H1 (cell line): ENCODE data around the gene NDUFB8. TPM values are rescaled to one million over a fixed set of nuclear protein-coding genes. Genes with fewer than 3 reads are reported as not detected.

Source experiments
- CTCF ChIA-PET: fragments of 300-600 bp; sonication (Branson Sonifier 250); formaldehyde crosslinking; loops from one replicate; lab custom pipeline; 2021; ENCODE audit not compliant: partially characterized antibody; lab: Charles Lee
- POLR2A ChIA-PET: fragments of 300-600 bp; sonication (Branson Sonifier 250); formaldehyde crosslinking; loops from one replicate; lab custom pipeline; 2021; ENCODE audit warnings: inconsistent platforms; ENCODE audit not compliant: partially characterized antibody; lab: Charles Lee
- DNase-seq, 2 experiments: peaks; one replicate each; pipeline versions ENCODE4 v3.0.0 to v3.0.0-alpha.2; 2010 to 2022; ENCODE audit warnings: low spot score in 2 of 2, low read depth in 1 of 2, mixed read lengths in 1 of 2
- FAIRE-seq: peaks from 2 replicates; lab custom pipeline; 2011; peaks lifted over from hg19 to GRCh38; lab: Jason Lieb, UNC
- H2AFZ ChIP-seq: 2 replicates; pipeline ENCODE4 v1.8.1; 2012; ENCODE audit warnings: low read length, inconsistent platforms
- H2AK5ac ChIP-seq: 2 replicates; pipeline ENCODE4 v1.6.1; 2013; ENCODE audit warnings: low read depth, low read length
- H2BK120ac ChIP-seq: replicated peaks from 2 replicates; pipeline ENCODE3; 2013; ENCODE audit warnings: low read depth, low read length, inconsistent platforms
- H2BK12ac ChIP-seq: 2 replicates; pipeline ENCODE4 v1.6.1; 2013; ENCODE audit warnings: low read depth, low read length
- H2BK15ac ChIP-seq: 2 replicates; pipeline ENCODE4 v1.6.1; 2013; ENCODE audit warnings: low read length
- H2BK20ac ChIP-seq: 2 replicates; pipeline ENCODE4 v1.6.1; 2013; ENCODE audit warnings: low read length
- H2BK5ac ChIP-seq: 2 replicates; pipeline ENCODE4 v1.6.1; 2013; ENCODE audit warnings: low read depth, low read length
- H3K14ac ChIP-seq: 2 replicates; pipeline ENCODE4 v1.6.1; 2013; ENCODE audit warnings: inconsistent platforms; ENCODE audit not compliant: insufficient read length
- H3K18ac ChIP-seq: 2 replicates; pipeline ENCODE4 v1.6.1; 2013; ENCODE audit warnings: low read length; ENCODE audit errors: extremely low read depth
- H3K23ac ChIP-seq: 2 replicates; pipeline ENCODE4 v1.6.1; 2013; ENCODE audit warnings: inconsistent platforms; ENCODE audit not compliant: insufficient read length
- H3K23me2 ChIP-seq: 2 replicates; pipeline ENCODE4 v1.6.1; 2013; ENCODE audit warnings: low read depth, low read length
- H3K27ac ChIP-seq: 2 replicates; pipeline ENCODE4 v1.6.1; 2011; ENCODE audit warnings: low read depth, low read length, inconsistent platforms
- H3K27me3 ChIP-seq, 4 experiments: replicated peaks in 1 of 4; 1 replicate in 1 of 4; 2 replicates in 3 of 4; pipeline versions ENCODE4 v1.6.1 to v1.8.1; 2011 to 2013; ENCODE audit warnings: low read length in 3 of 4, mild to moderate bottlenecking in 3 of 4, inconsistent platforms in 2 of 4, mixed read lengths in 2 of 4, moderate library complexity in 1 of 4; ENCODE audit not compliant: control insufficient read depth in 3 of 4, insufficient read depth in 3 of 4; ENCODE audit errors: extremely low read depth in 1 of 4
- H3K36me3 ChIP-seq, 4 experiments: 2 replicates each; pipeline versions ENCODE4 v1.6.1 to v1.8.1; 2011 to 2013; ENCODE audit warnings: mild to moderate bottlenecking in 4 of 4, low read length in 3 of 4, moderate library complexity in 2 of 4, control low read depth in 1 of 4, inconsistent platforms in 1 of 4; ENCODE audit not compliant: insufficient read depth in 4 of 4, control insufficient read depth in 2 of 4
- H3K4ac ChIP-seq: replicated peaks from 2 replicates; pipeline ENCODE3; 2013; ENCODE audit warnings: low read length, low read depth, mixed read lengths, inconsistent platforms; ENCODE audit not compliant: insufficient read length
- H3K4me1 ChIP-seq, 4 experiments: replicated peaks in 1 of 4; 1 replicate in 1 of 4; 2 replicates in 3 of 4; pipeline versions ENCODE4 v1.6.1 to v1.8.1; 2011 to 2013; ENCODE audit warnings: low read length in 3 of 4, inconsistent platforms in 2 of 4, mixed read lengths in 1 of 4; ENCODE audit not compliant: insufficient read depth in 4 of 4, control insufficient read depth in 3 of 4
- H3K4me2 ChIP-seq, 2 experiments: 2 replicates each; pipeline versions ENCODE4 v1.6.1 to v1.8.1; 2011 to 2013; ENCODE audit warnings: low read depth in 2 of 2, low read length in 2 of 2, control low read depth in 1 of 2, inconsistent platforms in 1 of 2, mild to moderate bottlenecking in 1 of 2; ENCODE audit not compliant: insufficient read depth in 1 of 2
- H3K4me3 ChIP-seq, 4 experiments: fragments of 200-600, 300-600 bp in 1 of 4; sonication (generic), shearing (Covaris generic), sonication (Bioruptor Twin) in 1 of 4; 2 replicates each; pipeline versions ENCODE4 v1.5.1 to v1.8.1; 2011 to 2016; ENCODE audit warnings: low read length in 4 of 4, low read depth in 3 of 4, control low read depth in 2 of 4, inconsistent platforms in 2 of 4, mild to moderate bottlenecking in 2 of 4, mixed read lengths in 1 of 4, moderate library complexity in 1 of 4; ENCODE audit not compliant: insufficient read depth in 2 of 4; ENCODE audit errors: extremely low read depth in 1 of 4
- H3K56ac ChIP-seq: replicated peaks from 2 replicates; pipeline ENCODE3; 2013; ENCODE audit warnings: low read depth, mild to moderate bottlenecking, mixed read lengths, low read length, inconsistent platforms; ENCODE audit not compliant: insufficient read length
- H3K79me1 ChIP-seq: 2 replicates; pipeline ENCODE4 v1.6.1; 2013; ENCODE audit warnings: low read depth, low read length, control low read depth
- H3K79me2 ChIP-seq, 2 experiments: 2 replicates each; pipeline versions ENCODE4 v1.6.1 to v1.8.1; 2012 to 2013; ENCODE audit warnings: low read length in 2 of 2, mild to moderate bottlenecking in 2 of 2, inconsistent platforms in 1 of 2; ENCODE audit not compliant: insufficient read depth in 2 of 2, control insufficient read depth in 1 of 2
- H3K9ac ChIP-seq, 4 experiments: replicated peaks in 1 of 4; 1 replicate in 1 of 4; 2 replicates in 3 of 4; pipeline versions ENCODE4 v1.6.1 to v1.8.1; 2011 to 2013; ENCODE audit warnings: low read depth in 3 of 4, low read length in 3 of 4, control low read depth in 2 of 4, mild to moderate bottlenecking in 2 of 4, moderate library complexity in 2 of 4, inconsistent platforms in 1 of 4; ENCODE audit errors: extremely low read depth in 1 of 4
- H3K9me3 ChIP-seq, 2 experiments: 2 replicates each; pipeline versions ENCODE4 v1.6.1 to v1.8.1; 2012 to 2013; ENCODE audit warnings: mild to moderate bottlenecking in 2 of 2, moderate library complexity in 2 of 2, control low read depth in 1 of 2, inconsistent platforms in 1 of 2, low read depth in 1 of 2, low read length in 1 of 2, mixed read lengths in 1 of 2; ENCODE audit not compliant: insufficient read depth in 2 of 2
- H4K20me1 ChIP-seq, 2 experiments: replicated peaks in 1 of 2; 2 replicates each; pipeline versions ENCODE3 to v1.8.1; 2011 to 2013; ENCODE audit warnings: inconsistent platforms in 2 of 2, low read length in 2 of 2, mild to moderate bottlenecking in 1 of 2; ENCODE audit not compliant: insufficient read depth in 2 of 2, control insufficient read depth in 1 of 2
- H4K5ac ChIP-seq: 2 replicates; pipeline ENCODE4 v1.6.1; 2013; ENCODE audit warnings: low read length, low read depth, mixed read lengths, inconsistent platforms; ENCODE audit not compliant: insufficient read length
- H4K8ac ChIP-seq: 2 replicates; pipeline ENCODE4 v1.8.0; 2013; ENCODE audit warnings: mild to moderate bottlenecking, moderate library complexity, low read length, inconsistent platforms; ENCODE audit not compliant: insufficient read depth; ENCODE audit errors: extremely low read depth
- H4K91ac ChIP-seq: replicated peaks from 2 replicates; pipeline ENCODE3; 2013; ENCODE audit warnings: low read length, mixed read lengths, inconsistent platforms; ENCODE audit not compliant: insufficient read length
- CHD2 ChIP-seq: IDR thresholded peaks from 2 replicates; pipeline ENCODE4 v1.6.1; 2012; ENCODE audit warnings: low read length, improper control_type of control experiment
- CTBP2 ChIP-seq: IDR thresholded peaks from 2 replicates; pipeline ENCODE4 v1.7.0; 2011; ENCODE audit warnings: borderline replicate concordance, mild to moderate bottlenecking, moderate library complexity, mixed read lengths, low read length; ENCODE audit not compliant: insufficient read depth, insufficient read length
- EGR1 ChIP-seq: IDR thresholded peaks from 2 replicates; pipeline ENCODE4 v1.6.1; 2011; ENCODE audit warnings: low read depth, low read length, borderline replicate concordance
- polyA plus RNA-seq, 7 experiments: library from polyadenylated mRNA; depleted of rRNA in 3 of 7; stranded (reverse) in 5 of 7; unstranded in 2 of 7; fragments of >200 nt in 5 of 7; fragments of 200-250 nt in 2 of 7; gene quantifications; 1 replicate in 5 of 7; 2 replicates in 1 of 7; 4 replicates in 1 of 7; pipeline versions ENCODE4 v1.2.1 to v1.2.3, GENCODE V29; 2011 to 2013; ENCODE audit warnings: missing spikeins in 2 of 7, mixed read lengths in 2 of 7
- total RNA-seq: library from RNA; stranded (reverse); fragmentation: NEBNext Ultra II Directional; extraction: Animal tissue kit (Norgen Biotek cat#: 25700); gene quantifications from 2 replicates; pipeline ENCODE4 v1.2.1, GENCODE V29; 2021
- TF ChIP-seq, protein P1 (sequence below): IDR thresholded peaks from 2 replicates; pipeline ENCODE4 v1.6.1; 2012; ENCODE audit warnings: low read length, inconsistent platforms

The NDUFB8 gene
- total and polyA plus RNA-seq, 2 of the 8 experiments (the other 6 are each of a cell fraction or from before 2014, with no cell fraction given), result 175 to 455 TPM

DNA sequence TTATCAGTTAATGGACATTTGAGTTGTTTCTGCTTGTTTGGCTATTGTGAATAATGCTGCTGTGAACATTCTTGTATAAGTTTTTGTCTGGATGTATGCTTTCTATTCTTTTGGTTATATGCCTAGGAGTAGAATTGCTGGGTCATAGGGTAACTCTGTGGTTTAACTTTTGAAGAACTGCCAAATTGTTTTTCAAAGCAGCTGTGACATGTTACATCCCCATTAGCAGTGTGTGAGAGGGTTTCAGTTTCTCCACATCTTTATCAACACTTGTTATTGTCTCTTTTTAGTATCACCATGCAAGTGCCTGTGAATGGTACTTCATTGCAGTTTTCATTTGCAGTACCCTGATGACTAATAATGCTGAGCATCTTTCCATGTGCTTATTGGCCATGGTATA lies 2.1 kb upstream of the NDUFB8 start:
- H3K14ac ChIP-seq, result no peak overlapping the region
- H3K4me1 ChIP-seq, result peaks cover 0 to 11% (median 8%) of the 10 kb centered on the region in 4 experiments; a peak in 5 of 7 replicates
- no peak overlapping the region for H2BK12ac ChIP-seq
- H2BK15ac ChIP-seq, result no peak overlapping the region
- DNase-seq, result no peak
- no peak overlapping the region for H3K27ac ChIP-seq
- no peak overlapping the region for H3K9ac ChIP-seq
- no peak overlapping the region for H2BK120ac ChIP-seq
- peaks cover under 1 to 5% (median 2%) of the 10 kb centered on the region in 4 experiments; a peak in 6 of 8 replicates for H3K36me3 ChIP-seq
- no peak overlapping the region for H3K4ac ChIP-seq
- peaks cover 0 to 6% of the 10 kb centered on the region in 2 experiments for H4K20me1 ChIP-seq
- no peak overlapping the region for H3K23ac ChIP-seq
- no peak overlapping the region for H4K5ac ChIP-seq
- no peaks in the 10 kb centered on the region for H3K9me3 ChIP-seq
- peaks cover 4% of the 10 kb centered on the region for H3K79me1 ChIP-seq
- TF ChIP-seq, protein P1, sequence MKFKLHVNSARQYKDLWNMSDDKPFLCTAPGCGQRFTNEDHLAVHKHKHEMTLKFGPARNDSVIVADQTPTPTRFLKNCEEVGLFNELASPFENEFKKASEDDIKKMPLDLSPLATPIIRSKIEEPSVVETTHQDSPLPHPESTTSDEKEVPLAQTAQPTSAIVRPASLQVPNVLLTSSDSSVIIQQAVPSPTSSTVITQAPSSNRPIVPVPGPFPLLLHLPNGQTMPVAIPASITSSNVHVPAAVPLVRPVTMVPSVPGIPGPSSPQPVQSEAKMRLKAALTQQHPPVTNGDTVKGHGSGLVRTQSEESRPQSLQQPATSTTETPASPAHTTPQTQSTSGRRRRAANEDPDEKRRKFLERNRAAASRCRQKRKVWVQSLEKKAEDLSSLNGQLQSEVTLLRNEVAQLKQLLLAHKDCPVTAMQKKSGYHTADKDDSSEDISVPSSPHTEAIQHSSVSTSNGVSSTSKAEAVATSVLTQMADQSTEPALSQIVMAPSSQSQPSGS, result no peak
- TF ChIP-seq CHD2 (no peak), EGR1 (no peak), CTBP2 (no peak)
- TF ChIP-seq, all 59 proteins: peak for 0
- H3K27me3 ChIP-seq, result no peaks in the 10 kb centered on the region
- no peak overlapping the region for H3K56ac ChIP-seq
- no peak overlapping the region for H3K18ac ChIP-seq
- no peak overlapping the region for H2BK20ac ChIP-seq
- ChIA-PET POLR2A (no interaction called here), CTCF (interaction anchor here (8.0 kb wide), 1 partner anchor 13 kb away, joined by 70 read pairs; the partner anchor contains the start of gene SEC31B)
- H3K4me3 ChIP-seq, result no peak overlapping the region
- no peak overlapping the region for H2BK5ac ChIP-seq
- no peak overlapping the region for H3K4me2 ChIP-seq
- peaks cover 14% of the 10 kb centered on the region for H3K23me2 ChIP-seq
- H3K79me2 ChIP-seq, result peaks cover 6 to 23% of the 10 kb centered on the region in 2 experiments
- no peak overlapping the region for H2AFZ ChIP-seq
- no peak overlapping the region for H4K91ac ChIP-seq
- H2AK5ac ChIP-seq, result no peak overlapping the region
- FAIRE-seq, result no peak
- H4K8ac ChIP-seq, result no peak overlapping the region
